Activated B cell treated with CpG ODN at 0.5 μM for 24 hours (primary cell): ENCODE data around the gene FAM78B. TPM values are rescaled to one million over a fixed set of nuclear protein-coding genes. Genes with fewer than 3 reads are reported as not detected.

Experiments used
- ATAC-seq: fragments of 200-7000 bp; cut with Tn5 transposase; one replicate; pipeline ENCODE4 v1.10.0; 2021; ENCODE audit warnings: low read depth, mild to moderate bottlenecking, moderate library complexity
- CTCF ChIA-PET: fragments of 350-600 bp; sonication (Branson Sonifier 250); formaldehyde crosslinking; loops from one replicate; lab custom pipeline; 2021; ENCODE audit warnings: antibody characterized with exemption; lab: Charles Lee
- POLR2A ChIA-PET: fragments of 350-600 bp; sonication (Branson Sonifier 250); formaldehyde crosslinking; loops from one replicate; lab custom pipeline; 2021; ENCODE audit warnings: antibody characterized with exemption; lab: Charles Lee
- DNase-seq: peaks from one replicate; pipeline ENCODE4 v3.0.0; 2022
- H3K27ac Mint-ChIP-seq: one replicate; pipeline ENCODE4 v1.8.0; 2020; ENCODE audit warnings: mixed read lengths
- H3K27me3 Mint-ChIP-seq: one replicate; pipeline ENCODE4 v1.8.0; 2021; ENCODE audit warnings: mixed read lengths
- H3K36me3 Mint-ChIP-seq: one replicate; pipeline ENCODE4 v1.8.0; 2021; ENCODE audit warnings: low read depth, mixed read lengths
- H3K4me1 Mint-ChIP-seq: one replicate; pipeline ENCODE4 v1.8.0; 2021; ENCODE audit warnings: mixed read lengths
- H3K4me3 Mint-ChIP-seq: one replicate; pipeline ENCODE4 v1.8.0; 2020; ENCODE audit warnings: mild to moderate bottlenecking, mixed read lengths
- H3K9me3 Mint-ChIP-seq: one replicate; pipeline ENCODE4 v1.8.0; 2020; ENCODE audit warnings: mixed read lengths
- intact Hi-C: fragments of 100-400 bp; cut with micrococcal nuclease; formaldehyde crosslinking; loops from one replicate; pipeline ENCODE4 v1.15.1; 2024
- total RNA-seq: library from RNA; stranded (reverse); gene quantifications from 2 replicates; pipeline ENCODE4 v1.2.3, GENCODE V29; 2022
- TF ChIP-seq, protein P1 (sequence below): fragments of 200-600 bp; IDR thresholded peaks from one replicate; pipeline ENCODE4 v1.8.0; 2022; ENCODE audit warnings: antibody characterized with exemption, mild to moderate bottlenecking

FAM78B gene
- total RNA-seq, 1 donor from 2014 or later: 1.00 TPM

DNA sequence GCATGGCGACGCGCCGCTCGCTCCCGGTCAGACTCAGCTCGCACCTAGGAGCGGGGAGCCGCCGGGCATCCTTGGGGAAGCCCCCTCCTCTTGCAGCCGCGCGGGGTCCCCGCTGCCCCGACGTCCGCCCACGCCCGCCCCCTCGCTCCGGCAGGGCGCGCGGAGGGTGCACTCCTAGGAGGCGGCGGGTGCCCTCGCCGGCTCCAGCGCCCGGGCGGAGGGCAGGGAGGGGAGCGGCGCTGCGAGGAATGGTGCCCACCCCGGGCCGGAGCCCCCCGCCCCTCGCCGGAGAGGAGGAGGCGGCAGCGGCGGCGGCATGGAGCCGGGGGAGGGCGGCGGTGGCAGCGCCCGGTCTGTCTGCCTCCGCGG lies 488 bp downstream of the FAM78B start:
- CTCF ChIA-PET: no interaction called here
- Mint-ChIP-seq H3K27me3 (peaks cover 31% of the 10 kb centered on the region), H3K27ac (no peak overlapping the region), H3K4me1 (peaks cover 19% of the 10 kb centered on the region), H3K9me3 (no peaks in the 10 kb centered on the region), H3K36me3 (no peaks in the 10 kb centered on the region), H3K4me3 (no peak overlapping the region)
- DNase-seq (no peak), ATAC-seq (peak; percentile 9)
- POLR2A ChIA-PET: no interaction called here
- intact Hi-C loops: loop anchor here (2.0 to 5.0 kb wide), 5 partner anchors 311 to 1771 kb away; partner anchors contain the start of genes DCAF6, MPC2, POU2F1 and TMCO1
- TF ChIP-seq, protein P1, sequence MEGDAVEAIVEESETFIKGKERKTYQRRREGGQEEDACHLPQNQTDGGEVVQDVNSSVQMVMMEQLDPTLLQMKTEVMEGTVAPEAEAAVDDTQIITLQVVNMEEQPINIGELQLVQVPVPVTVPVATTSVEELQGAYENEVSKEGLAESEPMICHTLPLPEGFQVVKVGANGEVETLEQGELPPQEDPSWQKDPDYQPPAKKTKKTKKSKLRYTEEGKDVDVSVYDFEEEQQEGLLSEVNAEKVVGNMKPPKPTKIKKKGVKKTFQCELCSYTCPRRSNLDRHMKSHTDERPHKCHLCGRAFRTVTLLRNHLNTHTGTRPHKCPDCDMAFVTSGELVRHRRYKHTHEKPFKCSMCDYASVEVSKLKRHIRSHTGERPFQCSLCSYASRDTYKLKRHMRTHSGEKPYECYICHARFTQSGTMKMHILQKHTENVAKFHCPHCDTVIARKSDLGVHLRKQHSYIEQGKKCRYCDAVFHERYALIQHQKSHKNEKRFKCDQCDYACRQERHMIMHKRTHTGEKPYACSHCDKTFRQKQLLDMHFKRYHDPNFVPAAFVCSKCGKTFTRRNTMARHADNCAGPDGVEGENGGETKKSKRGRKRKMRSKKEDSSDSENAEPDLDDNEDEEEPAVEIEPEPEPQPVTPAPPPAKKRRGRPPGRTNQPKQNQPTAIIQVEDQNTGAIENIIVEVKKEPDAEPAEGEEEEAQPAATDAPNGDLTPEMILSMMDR: no peak

DNA sequence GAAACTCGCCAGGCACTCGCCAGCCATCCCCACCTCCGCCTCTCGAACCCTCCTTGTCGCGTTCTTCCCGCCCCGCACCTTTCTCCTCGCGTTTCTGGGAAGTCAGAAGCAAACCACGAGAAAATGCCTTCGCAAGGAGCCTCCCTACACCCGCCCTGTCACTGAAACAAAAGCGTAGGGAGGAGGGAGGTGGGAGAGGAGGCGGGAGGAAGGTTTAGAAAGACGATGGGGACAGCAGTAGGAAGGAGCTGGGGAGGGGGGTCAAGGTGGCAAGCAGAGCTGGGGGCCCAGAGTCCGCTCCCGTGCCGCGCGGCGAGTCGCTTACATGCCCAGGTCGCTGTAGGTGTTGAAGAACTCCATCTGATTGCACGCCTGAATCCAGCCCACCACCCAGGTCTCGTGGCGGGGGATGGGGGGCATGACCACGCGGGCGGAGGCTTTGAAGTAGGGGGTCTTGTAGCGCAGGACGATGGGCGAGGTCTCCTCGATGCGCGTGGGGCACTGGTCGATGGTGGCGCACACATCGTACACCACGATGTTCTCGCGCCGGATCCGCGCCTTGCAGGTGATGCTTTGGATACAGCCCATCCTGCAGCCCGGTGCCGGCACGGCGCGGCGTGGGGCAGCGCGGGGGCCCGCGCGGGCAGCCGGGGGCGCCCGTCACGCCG lies 1.0 kb downstream of the FAM78B start:
- no peak for ATAC-seq
- CTCF ChIA-PET: no interaction called here
- Mint-ChIP-seq H3K4me1 (peaks cover 19% of the 10 kb centered on the region), H3K36me3 (no peaks in the 10 kb centered on the region), H3K27me3 (peaks cover 32% of the 10 kb centered on the region), H3K9me3 (no peaks in the 10 kb centered on the region), H3K27ac (no peak overlapping the region), H3K4me3 (peak overlapping the region; percentile 76)
- intact Hi-C loops: loop anchor here (2.0 to 5.0 kb wide), 6 partner anchors 241 to 1772 kb away; partner anchors contain the start of genes DCAF6, MPC2, POU2F1 and TMCO1
- peak; percentile 18 for DNase-seq
- POLR2A ChIA-PET: no interaction called here
- TF ChIP-seq, protein P1: no peak

DNA sequence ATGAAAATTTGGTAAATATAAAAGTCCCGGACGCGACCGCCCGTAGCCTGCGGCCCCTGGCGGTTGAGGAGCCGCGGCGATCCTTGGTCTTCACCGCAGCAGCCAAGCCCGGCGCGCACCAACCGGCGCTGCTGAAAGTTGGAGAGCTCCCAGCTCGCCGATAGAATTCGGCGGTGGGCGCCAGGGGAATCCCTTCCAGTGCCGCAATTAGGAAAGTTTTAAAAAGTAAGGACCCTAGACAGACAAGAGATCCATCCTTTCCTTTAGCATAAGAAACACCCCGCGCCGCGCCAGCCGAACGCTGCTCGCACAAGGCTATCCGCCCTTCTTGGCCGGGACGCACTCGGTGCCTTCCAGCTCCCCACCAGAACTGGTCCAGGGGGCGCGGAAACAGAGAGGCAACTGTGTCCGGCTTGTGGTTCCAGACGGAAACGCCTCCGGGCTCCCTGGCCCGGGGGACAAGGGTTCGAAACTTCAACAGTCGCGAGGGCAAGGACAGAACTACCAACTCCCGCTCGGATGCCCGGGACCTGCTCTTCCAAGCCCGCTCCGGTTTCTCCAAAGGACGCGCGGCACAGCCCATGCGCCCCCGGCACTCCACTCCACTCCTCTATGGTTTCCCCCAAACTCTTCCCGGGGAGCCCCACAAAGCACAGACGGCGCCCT lies 1.7 kb downstream of the FAM78B start:
- intact Hi-C loops: loop anchor here (2.0 to 5.0 kb wide), 5 partner anchors 240 to 1772 kb away; partner anchors contain the start of genes DCAF6, MPC2, POU2F1 and TMCO1
- H3K4me3 Mint-ChIP-seq: peak overlapping the region; percentile 76
- no peak overlapping the region for H3K27ac Mint-ChIP-seq
- CTCF ChIA-PET: no interaction called here
- H3K36me3 Mint-ChIP-seq: no peaks in the 10 kb centered on the region
- no peaks in the 10 kb centered on the region for H3K9me3 Mint-ChIP-seq
- TF ChIP-seq, protein P1: no peak
- peaks cover 35% of the 10 kb centered on the region for H3K27me3 Mint-ChIP-seq
- H3K4me1 Mint-ChIP-seq: peaks cover 19% of the 10 kb centered on the region
- DNase-seq: peak; percentile 16
- no peak for ATAC-seq
- POLR2A ChIA-PET: no interaction called here

DNA sequence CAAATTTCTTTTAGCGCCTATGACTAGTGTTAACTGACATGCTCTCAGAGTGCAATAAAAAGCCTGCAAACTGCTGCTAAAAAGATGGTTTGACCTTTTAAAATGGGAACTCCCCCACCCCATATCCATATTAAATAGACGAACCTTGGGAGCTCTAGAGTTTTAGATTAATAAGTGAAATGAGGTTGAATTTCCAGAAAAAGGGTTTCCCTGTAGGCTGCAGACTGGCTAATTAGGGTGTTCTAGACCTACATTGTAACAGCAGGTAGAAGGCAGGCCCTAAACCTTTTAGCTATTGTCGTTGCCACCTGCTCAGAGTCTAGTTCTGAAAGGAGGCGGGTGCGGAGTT lies 2.2 kb downstream of the FAM78B start:
- Mint-ChIP-seq H3K4me1 (peaks cover 19% of the 10 kb centered on the region), H3K27me3 (peaks cover 40% of the 10 kb centered on the region), H3K36me3 (no peaks in the 10 kb centered on the region), H3K4me3 (peak overlapping the region; percentile 76), H3K27ac (no peak overlapping the region), H3K9me3 (no peaks in the 10 kb centered on the region)
- ChIA-PET CTCF (no interaction called here), POLR2A (no interaction called here)
- ATAC-seq (no peak), DNase-seq (no peak)
- intact Hi-C loops: loop anchor here (2.0 kb wide), 1 partner anchor 240 kb away; no protein-coding TSS in a partner anchor
- TF ChIP-seq, protein P1: no peak

DNA sequence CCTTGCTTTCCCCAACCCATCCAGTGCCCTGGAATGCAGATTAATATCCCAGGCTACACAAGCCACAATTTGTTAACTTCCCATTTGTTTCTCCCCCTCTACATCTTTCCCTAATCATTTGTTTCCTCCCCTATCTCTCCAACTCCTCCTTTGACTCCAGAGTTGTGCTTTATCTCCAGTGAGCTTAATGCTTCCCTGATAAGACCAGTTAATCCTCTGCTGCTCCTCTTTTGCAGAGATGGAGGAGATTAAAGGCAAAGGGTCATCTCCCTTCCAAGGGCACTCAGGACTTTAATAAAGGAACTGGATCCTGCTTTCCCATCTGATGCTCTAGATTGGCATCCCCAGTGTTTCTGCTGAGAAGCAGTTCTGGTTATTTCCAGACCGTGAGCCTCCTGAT lies 7.1 kb downstream of the FAM78B start:
- peaks cover 2% of the 10 kb centered on the region for H3K4me1 Mint-ChIP-seq
- TF ChIP-seq, protein P1: no peak
- no peaks in the 10 kb centered on the region for H3K9me3 Mint-ChIP-seq
- no peaks in the 10 kb centered on the region for H3K36me3 Mint-ChIP-seq
- H3K4me3 Mint-ChIP-seq: no peak overlapping the region
- DNase-seq (no peak), ATAC-seq (no peak)
- intact Hi-C loops: no loop called here
- no peak overlapping the region for H3K27ac Mint-ChIP-seq
- ChIA-PET POLR2A (no interaction called here), CTCF (no interaction called here)
- peaks cover 27% of the 10 kb centered on the region for H3K27me3 Mint-ChIP-seq
